ENCODE results near the gene SUMO4. TPM values are rescaled to one million over a fixed set of nuclear protein-coding genes. Genes with fewer than 3 reads are reported as not detected.

The SUMO4 gene
- total RNA-seq, 1 experiment from 2014 or later = 1.8 TPM

DNA sequence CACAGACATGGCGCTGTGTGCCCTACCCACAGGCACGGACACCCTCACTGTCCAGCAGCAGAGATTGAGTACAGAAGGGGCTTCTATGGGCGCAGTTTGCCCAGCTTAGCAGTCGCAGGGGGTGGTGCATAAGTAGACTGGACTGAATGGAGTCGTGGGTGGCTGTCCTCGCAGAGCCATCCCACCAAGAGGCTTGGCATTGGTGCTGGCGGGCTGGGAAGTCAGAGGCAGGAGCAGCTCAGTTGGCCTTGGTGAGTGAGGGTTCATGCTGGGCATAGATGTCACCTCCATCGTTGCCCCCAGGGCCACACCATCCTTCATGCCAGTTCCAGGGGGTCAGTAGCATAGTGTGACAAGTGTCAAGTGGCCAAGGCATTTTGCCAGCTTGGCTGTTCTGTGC is 25.2 kb downstream of the SUMO4 start:
- Histone ChIP-seq H3K27me3 (ENCODE audit: insufficient read depth, low read depth) (no peaks in the 10 kb centered on the region), H4K20me1 (ENCODE audit: insufficient read depth) (no peaks in the 10 kb centered on the region), H3K4me3 (no peak overlapping the region), H3K79me2 (ENCODE audit: low read depth) (no peaks in the 10 kb centered on the region), H3K36me3 (ENCODE audit: low read depth) (no peaks in the 10 kb centered on the region), H3K4me2 (no peak overlapping the region), H3K9me3 (ENCODE audit: insufficient read depth, low read depth) (no peaks in the 10 kb centered on the region), H3K27ac (no peak overlapping the region), H3K4me1 (replicated peaks; ENCODE audit: insufficient read depth) (no peaks in the 10 kb centered on the region), H2AFZ (no peak overlapping the region), H3F3A (ENCODE audit: insufficient read depth, low read depth) (no peaks in the 10 kb centered on the region), H3K9me2 (ENCODE audit: insufficient read depth) (no peaks in the 10 kb centered on the region)
- BruUV-seq (replicated peaks) = no TSS peak
- TF ChIP-seq, protein P1, sequence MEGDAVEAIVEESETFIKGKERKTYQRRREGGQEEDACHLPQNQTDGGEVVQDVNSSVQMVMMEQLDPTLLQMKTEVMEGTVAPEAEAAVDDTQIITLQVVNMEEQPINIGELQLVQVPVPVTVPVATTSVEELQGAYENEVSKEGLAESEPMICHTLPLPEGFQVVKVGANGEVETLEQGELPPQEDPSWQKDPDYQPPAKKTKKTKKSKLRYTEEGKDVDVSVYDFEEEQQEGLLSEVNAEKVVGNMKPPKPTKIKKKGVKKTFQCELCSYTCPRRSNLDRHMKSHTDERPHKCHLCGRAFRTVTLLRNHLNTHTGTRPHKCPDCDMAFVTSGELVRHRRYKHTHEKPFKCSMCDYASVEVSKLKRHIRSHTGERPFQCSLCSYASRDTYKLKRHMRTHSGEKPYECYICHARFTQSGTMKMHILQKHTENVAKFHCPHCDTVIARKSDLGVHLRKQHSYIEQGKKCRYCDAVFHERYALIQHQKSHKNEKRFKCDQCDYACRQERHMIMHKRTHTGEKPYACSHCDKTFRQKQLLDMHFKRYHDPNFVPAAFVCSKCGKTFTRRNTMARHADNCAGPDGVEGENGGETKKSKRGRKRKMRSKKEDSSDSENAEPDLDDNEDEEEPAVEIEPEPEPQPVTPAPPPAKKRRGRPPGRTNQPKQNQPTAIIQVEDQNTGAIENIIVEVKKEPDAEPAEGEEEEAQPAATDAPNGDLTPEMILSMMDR (conservative IDR thresholded peaks at IDR 0.05) = no peak
- TF ChIP-seq EZH2 (IDR thresholded peaks at IDR 0.05; ENCODE audit: low read depth) = no peak
- ChIA-PET CTCF (no interaction called here), POLR2A (ENCODE audit: unreplicated experiment) (no interaction called here)
- DNase-seq = no peak
- intact Hi-C loops (cut with micrococcal nuclease; ENCODE audit: unreplicated experiment) = no loop called here

DNA sequence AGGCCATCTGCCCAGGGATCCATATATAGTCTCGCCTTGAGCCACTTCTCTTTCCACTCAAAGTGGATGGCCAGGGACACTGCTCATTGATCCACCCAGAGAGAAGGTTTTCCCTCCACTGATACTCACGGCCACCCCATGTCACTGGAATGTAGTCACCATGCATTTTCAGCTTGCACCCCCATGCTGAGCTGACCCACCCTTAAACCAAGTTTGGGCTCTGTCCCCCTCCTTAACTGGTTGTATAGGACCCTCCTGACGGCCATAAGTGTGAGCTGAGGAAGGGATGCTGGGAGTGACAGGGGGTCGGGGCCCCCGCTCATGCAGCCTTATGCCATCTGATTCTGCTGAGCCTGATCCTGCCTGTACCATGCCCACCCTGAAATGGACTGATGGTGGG is 25.7 kb downstream of the SUMO4 start:
- H4K20me1 ChIP-seq (ENCODE audit: insufficient read depth) = no peaks in the 10 kb centered on the region
- H2AFZ ChIP-seq = no peak overlapping the region
- H3K36me3 ChIP-seq (ENCODE audit: low read depth) = no peaks in the 10 kb centered on the region
- intact Hi-C loops (cut with micrococcal nuclease; ENCODE audit: unreplicated experiment) = no loop called here
- no TSS peak for BruUV-seq (replicated peaks)
- H3K9me2 ChIP-seq (ENCODE audit: insufficient read depth) = no peaks in the 10 kb centered on the region
- ChIA-PET POLR2A (ENCODE audit: unreplicated experiment) (no interaction called here), CTCF (no interaction called here)
- H3K79me2 ChIP-seq (ENCODE audit: low read depth) = no peaks in the 10 kb centered on the region
- H3K4me3 ChIP-seq = no peak overlapping the region
- H3K4me2 ChIP-seq = no peak overlapping the region
- no peaks in the 10 kb centered on the region for H3F3A ChIP-seq (ENCODE audit: insufficient read depth, low read depth)
- no peak for DNase-seq
- TF ChIP-seq EZH2 (IDR thresholded peaks at IDR 0.05; ENCODE audit: low read depth) = no peak
- TF ChIP-seq, protein P1 (conservative IDR thresholded peaks at IDR 0.05) = no peak
- H3K9me3 ChIP-seq (ENCODE audit: insufficient read depth, low read depth) = no peaks in the 10 kb centered on the region
- H3K4me1 ChIP-seq (replicated peaks; ENCODE audit: insufficient read depth) = no peaks in the 10 kb centered on the region
- H3K27ac ChIP-seq = no peak overlapping the region
- H3K27me3 ChIP-seq (ENCODE audit: insufficient read depth, low read depth) = no peaks in the 10 kb centered on the region

GRCh38 chr6:149428606-149429005 is 28.5 kb downstream of the SUMO4 start:
- Histone ChIP-seq H2AFZ (no peak overlapping the region), H3K36me3 (ENCODE audit: low read depth) (no peaks in the 10 kb centered on the region), H3K27me3 (ENCODE audit: insufficient read depth, low read depth) (no peaks in the 10 kb centered on the region), H3K4me3 (no peak overlapping the region), H3K27ac (no peak overlapping the region), H3K9me3 (ENCODE audit: insufficient read depth, low read depth) (no peaks in the 10 kb centered on the region), H3K79me2 (ENCODE audit: low read depth) (no peaks in the 10 kb centered on the region), H3F3A (ENCODE audit: insufficient read depth, low read depth) (no peaks in the 10 kb centered on the region), H3K9me2 (ENCODE audit: insufficient read depth) (no peaks in the 10 kb centered on the region), H4K20me1 (ENCODE audit: insufficient read depth) (no peaks in the 10 kb centered on the region), H3K4me2 (no peak overlapping the region), H3K4me1 (replicated peaks; ENCODE audit: insufficient read depth) (no peaks in the 10 kb centered on the region; the same call in 1 of the 2 replicates)
- POLR2A ChIA-PET (ENCODE audit: unreplicated experiment) = no interaction called here
- intact Hi-C loops (cut with micrococcal nuclease; ENCODE audit: unreplicated experiment) = no loop called here
- BruUV-seq (replicated peaks) = no TSS peak
- TF ChIP-seq, protein P1 (conservative IDR thresholded peaks at IDR 0.05) = no peak
- no peak for TF ChIP-seq EZH2 (IDR thresholded peaks at IDR 0.05; ENCODE audit: low read depth)
- DNase-seq = no peak
- CTCF ChIA-PET = no interaction called here

Data from PC-9 (cell line).